Measurements from ENCODE around the gene TMEM183A. TPM values are rescaled to one million over a fixed set of nuclear protein-coding genes. Genes with fewer than 3 reads are reported as not detected.
A peak's percentile ranks its signal among the peaks of the same experiment; 100 is the strongest.

Gene TMEM183A
- 10 to 100 TPM; 28.7 to 41.4 (median 30.6) TPM for total RNA-seq

GRCh38 chr1:203006948-203007871 is at the start of gene TMEM183A:
Gene TMEM183A, plus strand, starts transcription at chr1:203007374. Its CDS starts 92 bp downstream, at chr1:203007466.
- H3K36me3 ChIP-seq, result peaks cover 0 to 34% of the 10 kb centered on the region in 2 donors
- peak; percentile 93 to 96 for DNase-seq
- H3K9me3 ChIP-seq, result no peaks in the 10 kb centered on the region
- H3K27me3 ChIP-seq, result no peaks in the 10 kb centered on the region
- peak within 1 kb of the TSS; percentile 91 to 100 (median 98) for H3K4me3 ChIP-seq
- H3K4me1 ChIP-seq, result peaks cover 17 to 22% of the 10 kb centered on the region in 2 donors
- intact Hi-C loops (cut with DNase I; ENCODE audit: low total_unique reads), result loop anchor here (2.0 kb wide), 3 partner anchors 20 to 196 kb away; partner anchors contain the start of genes CYB5R1, PCAT6 and PPFIA4
- TF ChIP-seq POLR2A (IDR thresholded peaks at IDR 0.05) (peak; percentile 95 to 97), CTCF (IDR thresholded peaks at IDR 0.05 in 4 of 5, conservative IDR thresholded peaks at IDR 0.05 in 1 of 5) (no peak)
- H3K27ac ChIP-seq, result peak within 1 kb of the TSS; percentile 93 to 99 (median 97)
- peak; percentile 96 to 98 for ATAC-seq
- in situ Hi-C loops (cut with MboI; ENCODE audit: low sequenced_read_pairs in 4 of 4), result no loop called here

GRCh38 chr1:202957733-202958543 is 49.2 kb upstream of the TMEM183A start, which contains the start of gene ADIPOR1:
Gene ADIPOR1, minus strand, starts transcription at chr1:202958312. Its CDS starts 7,242 bp downstream, at chr1:202951070.
- in situ Hi-C loops (cut with MboI; ENCODE audit: low sequenced_read_pairs in 4 of 4) (no loop called here), intact Hi-C loops (cut with DNase I; ENCODE audit: low total_unique reads) (loop anchor here (1.0 to 2.0 kb wide), 2 partner anchors 8 to 69 kb away; partner anchors contain the start of gene PPFIA4)
- peak within 1 kb of the TSS; percentile 98 to 100 (median 100) for H3K27ac ChIP-seq
- ATAC-seq, result peak; percentile 43 to 49
- peak within 1 kb of the TSS; percentile 85 to 98 (median 94) for H3K4me3 ChIP-seq
- DNase-seq, result peak; percentile 91 to 93
- no peaks in the 10 kb centered on the region for H3K9me3 ChIP-seq
- peaks cover 0 to 13% of the 10 kb centered on the region in 2 donors for H3K36me3 ChIP-seq
- peaks cover 79 to 80% of the 10 kb centered on the region in 2 donors for H3K4me1 ChIP-seq
- TF ChIP-seq CTCF (IDR thresholded peaks at IDR 0.05 in 4 of 5, conservative IDR thresholded peaks at IDR 0.05 in 1 of 5) (no peak), POLR2A (IDR thresholded peaks at IDR 0.05) (peak; percentile 97 to 98)
- no peaks in the 10 kb centered on the region for H3K27me3 ChIP-seq

- Histone ChIP-seq H3K27ac (peak overlapping the region; percentile 98 to 100 (median 100)), H3K4me1 (peaks cover 82 to 83% of the 10 kb centered on the region in 2 donors), H3K36me3 (peaks cover 0 to 20% of the 10 kb centered on the region in 2 donors), H3K27me3 (no peaks in the 10 kb centered on the region), H3K9me3 (no peaks in the 10 kb centered on the region), H3K4me3 (peak overlapping the region; percentile 85 to 98 (median 94))
- no peak for TF ChIP-seq POLR2A (IDR thresholded peaks at IDR 0.05)
- no peak for TF ChIP-seq CTCF (IDR thresholded peaks at IDR 0.05 in 4 of 5, conservative IDR thresholded peaks at IDR 0.05 in 1 of 5)
- in situ Hi-C loops (cut with MboI; ENCODE audit: low sequenced_read_pairs in 4 of 4), result no loop called here
- intact Hi-C loops (cut with DNase I; ENCODE audit: low total_unique reads), result loop anchor here (1.0 to 2.0 kb wide), 2 partner anchors 8 to 68 kb away; partner anchors contain the start of gene PPFIA4
- ATAC-seq, result peak; percentile 8 to 12
- DNase-seq, result peak in 1 of 2 donors; percentile 25
Measured at GRCh38 chr1:202958544-202959275, 48.5 kb upstream of the TMEM183A start.

GRCh38 chr1:202959276-202959620 is 47.9 kb upstream of the TMEM183A start:
- DNase-seq, result peak; percentile 60 to 61
- Histone ChIP-seq H3K4me1 (peaks cover 82 to 83% of the 10 kb centered on the region in 2 donors), H3K4me3 (no peak overlapping the region), H3K27ac (peak overlapping the region; percentile 98 to 100 (median 100)), H3K36me3 (peaks cover 0 to 26% of the 10 kb centered on the region in 2 donors), H3K27me3 (no peaks in the 10 kb centered on the region), H3K9me3 (no peaks in the 10 kb centered on the region)
- no peak for TF ChIP-seq CTCF (IDR thresholded peaks at IDR 0.05 in 4 of 5, conservative IDR thresholded peaks at IDR 0.05 in 1 of 5)
- TF ChIP-seq POLR2A (IDR thresholded peaks at IDR 0.05), result peak in 1 of 2 donors; percentile 12
- peak; percentile 68 to 70 for ATAC-seq
- in situ Hi-C loops (cut with MboI; ENCODE audit: low sequenced_read_pairs in 4 of 4) (no loop called here), intact Hi-C loops (cut with DNase I; ENCODE audit: low total_unique reads) (loop anchor here (2.0 kb wide), 1 partner anchor 68 kb away; the partner anchor contains the start of gene PPFIA4)
